AG04450 (cell line): Measurements from ENCODE around the gene TPCN2. TPM values are rescaled to one million over a fixed set of nuclear protein-coding genes. Genes with fewer than 3 reads are reported as not detected.

Experiments
- CTCF ChIA-PET: fragments of 300-600, 350-600 bp; formaldehyde crosslinking; extraction: SDS; loops from one replicate; lab custom pipeline; 2022; ENCODE audit warnings: antibody characterized with exemption, inconsistent platforms; lab: Charles Lee
- POLR2A ChIA-PET: fragments of 350-600 bp; formaldehyde crosslinking; extraction: SDS; loops from one replicate; lab custom pipeline; 2021; ENCODE audit warnings: antibody characterized with exemption, inconsistent platforms; lab: Yijun Ruan, JAX
- DNase-seq: peaks from one replicate; pipeline ENCODE4 v3.0.0-alpha.2; 2011; ENCODE audit warnings: low read depth, low spot score
- H3K27ac ChIP-seq: one replicate; pipeline ENCODE4 v1.5.1; 2012; ENCODE audit warnings: low read depth, low read length, control low read depth
- H3K27me3 ChIP-seq: one replicate; pipeline ENCODE4 v1.6.0; 2012; ENCODE audit warnings: low read length; ENCODE audit not compliant: control insufficient read depth, insufficient read depth
- H3K4me3 ChIP-seq: 2 replicates; pipeline ENCODE4 v1.5.1; 2011; ENCODE audit warnings: mild to moderate bottlenecking, low read depth, low read length, control low read depth
- H3K9me3 ChIP-seq: 2 replicates; pipeline ENCODE4 v1.5.1; 2012; ENCODE audit warnings: low read length; ENCODE audit not compliant: control insufficient read depth, insufficient read depth
- polyA plus RNA-seq: library from polyadenylated mRNA; depleted of rRNA; stranded (reverse); fragments of >200 nt; gene quantifications from 2 replicates; pipeline ENCODE4 v1.2.3, GENCODE V29; 2011
- TF ChIP-seq, protein P1 (sequence below): IDR thresholded peaks from 2 replicates; pipeline ENCODE4 v1.5.1; 2011; ENCODE audit warnings: low read depth, low read length, control low read depth, inconsistent platforms

The TPCN2 gene
- polyA plus RNA-seq, 1 experiment = 6.4 TPM

DNA sequence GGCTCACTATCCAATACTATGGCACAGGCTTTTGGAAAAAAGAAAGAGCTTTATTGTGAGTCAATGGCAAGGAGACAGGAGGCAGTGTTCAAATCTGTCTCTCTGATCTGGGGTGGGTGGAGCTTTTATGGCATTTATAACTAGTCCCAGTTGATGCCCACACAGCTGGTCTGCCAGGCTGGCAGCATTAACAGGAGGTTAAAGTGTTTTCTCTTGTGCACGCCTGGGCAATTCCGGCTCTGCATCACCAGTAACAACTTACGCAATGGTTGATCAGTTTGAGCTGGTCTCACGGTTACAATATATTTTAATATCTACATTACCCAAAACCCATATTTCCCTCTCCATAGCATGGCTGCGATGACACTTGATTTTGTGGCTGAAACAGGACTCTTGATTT lies 91.9 kb downstream of the TPCN2 start:
- Histone ChIP-seq H3K27ac (no peak overlapping the region), H3K9me3 (peaks cover 4% of the 10 kb centered on the region), H3K4me3 (no peak overlapping the region), H3K27me3 (no peaks in the 10 kb centered on the region)
- CTCF ChIA-PET = interaction anchor here (2.7 kb wide), 1 partner anchor 10 kb away, joined by 23 read pairs; no protein-coding TSS in a partner anchor
- DNase-seq = no peak
- POLR2A ChIA-PET = no interaction called here
- TF ChIP-seq, protein P1, sequence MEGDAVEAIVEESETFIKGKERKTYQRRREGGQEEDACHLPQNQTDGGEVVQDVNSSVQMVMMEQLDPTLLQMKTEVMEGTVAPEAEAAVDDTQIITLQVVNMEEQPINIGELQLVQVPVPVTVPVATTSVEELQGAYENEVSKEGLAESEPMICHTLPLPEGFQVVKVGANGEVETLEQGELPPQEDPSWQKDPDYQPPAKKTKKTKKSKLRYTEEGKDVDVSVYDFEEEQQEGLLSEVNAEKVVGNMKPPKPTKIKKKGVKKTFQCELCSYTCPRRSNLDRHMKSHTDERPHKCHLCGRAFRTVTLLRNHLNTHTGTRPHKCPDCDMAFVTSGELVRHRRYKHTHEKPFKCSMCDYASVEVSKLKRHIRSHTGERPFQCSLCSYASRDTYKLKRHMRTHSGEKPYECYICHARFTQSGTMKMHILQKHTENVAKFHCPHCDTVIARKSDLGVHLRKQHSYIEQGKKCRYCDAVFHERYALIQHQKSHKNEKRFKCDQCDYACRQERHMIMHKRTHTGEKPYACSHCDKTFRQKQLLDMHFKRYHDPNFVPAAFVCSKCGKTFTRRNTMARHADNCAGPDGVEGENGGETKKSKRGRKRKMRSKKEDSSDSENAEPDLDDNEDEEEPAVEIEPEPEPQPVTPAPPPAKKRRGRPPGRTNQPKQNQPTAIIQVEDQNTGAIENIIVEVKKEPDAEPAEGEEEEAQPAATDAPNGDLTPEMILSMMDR = no peak

DNA sequence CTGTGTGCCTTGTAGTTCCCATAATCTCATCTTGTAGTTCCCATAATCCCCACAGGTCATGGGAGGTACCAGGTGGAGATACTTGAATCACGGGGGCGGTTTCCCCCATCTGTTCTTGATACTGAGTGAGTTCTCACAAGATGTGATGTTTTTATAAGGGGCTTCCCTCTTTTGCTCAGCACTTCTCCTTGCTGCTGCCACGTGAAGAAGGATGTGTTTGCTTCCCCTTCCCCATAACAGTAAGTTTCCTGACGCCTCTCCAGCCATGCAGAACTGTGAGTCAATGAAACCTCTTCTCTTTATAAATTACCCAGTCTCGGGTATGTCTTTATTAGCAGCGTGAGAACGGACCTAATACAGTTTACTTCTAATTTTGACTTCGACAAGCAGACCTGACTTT lies 93.0 kb downstream of the TPCN2 start:
- TF ChIP-seq, protein P1 = no peak
- Histone ChIP-seq H3K4me3 (no peak overlapping the region), H3K27ac (no peak overlapping the region), H3K9me3 (peaks cover 4% of the 10 kb centered on the region), H3K27me3 (no peaks in the 10 kb centered on the region)
- ChIA-PET CTCF (no interaction called here), POLR2A (no interaction called here)
- no peak for DNase-seq

DNA sequence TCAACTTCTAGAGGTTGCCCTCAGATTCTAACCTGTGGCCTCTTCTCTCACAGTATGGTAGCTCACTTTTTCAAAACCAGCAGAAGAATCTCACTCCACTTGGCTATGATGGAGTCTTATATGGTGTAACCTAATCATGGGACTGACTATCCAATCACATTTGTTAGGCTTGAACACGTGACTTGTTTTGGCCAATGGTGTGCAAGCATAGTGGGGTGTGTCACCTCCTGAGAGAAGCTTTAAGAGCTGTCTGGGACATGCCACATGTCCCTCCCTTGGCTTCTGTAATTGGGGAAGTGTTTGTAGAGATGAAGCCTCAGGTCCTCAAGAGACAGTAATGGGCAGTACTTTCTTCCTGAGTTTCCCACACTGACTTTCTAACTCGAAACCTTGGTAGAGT lies 94.2 kb downstream of the TPCN2 start:
- no peak overlapping the region for H3K4me3 ChIP-seq
- TF ChIP-seq, protein P1 = no peak
- POLR2A ChIA-PET = no interaction called here
- H3K9me3 ChIP-seq = peaks cover 13% of the 10 kb centered on the region
- no peak overlapping the region for H3K27ac ChIP-seq
- no peaks in the 10 kb centered on the region for H3K27me3 ChIP-seq
- CTCF ChIA-PET = interaction anchor here (0.8 kb wide), 1 partner anchor 11 kb away, joined by 7 read pairs; no protein-coding TSS in a partner anchor
- DNase-seq = no peak

DNA sequence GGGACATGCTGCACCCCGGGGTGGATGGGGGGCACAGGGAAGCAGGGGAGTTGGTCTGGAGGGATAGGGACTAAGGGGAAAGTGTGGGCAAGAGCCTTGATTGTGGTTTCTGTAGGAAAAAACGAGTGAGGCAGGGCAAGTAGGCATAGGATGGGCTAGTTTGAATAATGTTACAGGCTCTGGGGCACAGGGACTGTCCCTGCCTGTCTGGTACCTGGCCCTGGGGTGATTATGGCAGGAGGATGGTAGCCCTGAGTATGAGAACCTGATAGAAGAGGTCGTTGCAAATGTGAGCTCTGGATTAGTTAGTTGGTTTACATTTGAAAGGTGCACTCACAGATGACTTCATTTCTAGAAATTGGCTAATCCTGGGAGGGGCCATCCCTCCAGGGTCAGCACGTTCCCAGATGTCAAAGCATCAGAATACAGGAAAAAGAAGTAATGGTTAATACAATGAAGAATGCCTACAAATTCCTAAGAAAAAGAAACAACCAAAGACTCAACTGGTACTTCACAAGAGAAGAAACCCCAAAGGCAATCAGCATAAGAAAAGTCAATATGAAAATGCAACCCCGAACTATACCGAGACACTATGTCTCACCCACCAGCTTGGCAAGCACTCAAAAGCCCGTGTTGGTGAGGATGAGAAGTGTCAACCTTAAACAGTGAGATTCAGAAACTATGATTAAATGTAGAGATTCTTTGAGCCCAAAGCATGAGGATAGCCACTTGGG lies 95.8 kb downstream of the TPCN2 start:
- ChIA-PET CTCF (interaction anchor here (3.1 kb wide), 1 partner anchor 13 kb away, joined by 21 read pairs; no protein-coding TSS in a partner anchor), POLR2A (no interaction called here)
- TF ChIP-seq, protein P1 = no peak
- H3K9me3 ChIP-seq = peaks cover 16% of the 10 kb centered on the region
- no peaks in the 10 kb centered on the region for H3K27me3 ChIP-seq
- DNase-seq = no peak
- H3K4me3 ChIP-seq = no peak overlapping the region
- H3K27ac ChIP-seq = peak overlapping the region; percentile 31

DNA sequence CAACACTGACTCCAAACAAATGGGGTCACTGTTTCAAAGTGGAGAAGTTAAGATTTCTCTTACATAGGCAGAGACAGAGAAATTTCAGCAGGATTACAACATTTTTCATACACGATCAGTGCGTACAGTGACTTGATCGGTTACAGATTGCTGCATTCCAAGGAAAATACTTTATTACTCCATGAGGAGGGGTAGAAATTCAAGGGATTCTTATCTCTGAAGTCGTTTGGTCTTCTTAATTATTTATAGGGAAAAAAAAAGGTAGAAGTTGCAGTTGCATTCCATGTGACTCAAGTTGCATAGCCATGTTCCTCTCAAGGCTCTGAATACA lies 96.3 kb downstream of the TPCN2 start:
- Histone ChIP-seq H3K4me3 (no peak overlapping the region), H3K27me3 (no peaks in the 10 kb centered on the region), H3K9me3 (peaks cover 18% of the 10 kb centered on the region), H3K27ac (peak overlapping the region; percentile 25)
- peak; percentile 56 for DNase-seq
- ChIA-PET POLR2A (interaction anchor here (1.1 kb wide), 1 partner anchor 11 kb away, joined by 4 read pairs; the partner anchor contains the start of gene SMIM38), CTCF (interaction anchor here (3.1 kb wide), 1 partner anchor 13 kb away, joined by 21 read pairs; no protein-coding TSS in a partner anchor)
- TF ChIP-seq, protein P1 = peak; percentile 3; the same call in 1 of the 2 replicates
